Measurements from ENCODE around the gene ELK4. TPM values are rescaled to one million over a fixed set of nuclear protein-coding genes. Genes with fewer than 3 reads are reported as not detected.
A peak's percentile ranks its signal among the peaks of the same experiment; 100 is the strongest.

ELK4 gene
- total and polyA plus RNA-seq, 4 donors: 6.0 to 90.4 (median 36.3) TPM

GRCh38 chr1:205660361-205660760, 28.6 kb upstream of the ELK4 start:
- intact Hi-C loops (cut with DNase I): loop anchor here (5.0 to 10.0 kb wide), 2 partner anchors 314 to 317 kb away; no protein-coding TSS in a partner anchor
- ATAC-seq (ENCODE audit: low FRiP score) (no peak), DNase-seq (peak in 1 of 2 donors; percentile 67)
- H3K27me3 ChIP-seq (ENCODE audit: control insufficient read depth in 1 of 2, insufficient read depth in 2 of 2, low read length in 1 of 2): no peaks in the 10 kb centered on the region
- no peaks in the 10 kb centered on the region for H3K4me1 ChIP-seq (ENCODE audit: control insufficient read depth in 1 of 2, insufficient read depth in 2 of 2, low read length in 2 of 2)
- H3K9me3 ChIP-seq (ENCODE audit: control insufficient read depth, low read length): no peaks in the 10 kb centered on the region
- H3K36me3 ChIP-seq (ENCODE audit: control insufficient read depth in 1 of 2, insufficient read depth in 2 of 2, low read length in 1 of 2): no peaks in the 10 kb centered on the region
- no peak overlapping the region for H3K27ac ChIP-seq (ENCODE audit: low read depth in 1 of 2, low read length in 2 of 2)
- H3K4me3 ChIP-seq (ENCODE audit: low read length in 2 of 2): no peak overlapping the region
- WGBS, 2 donors: 40 to 59% methylated on average over 8 of the region's 8 CpGs

- intact Hi-C loops (cut with DNase I): loop anchor here (1.0 to 5.0 kb wide), 4 partner anchors 52 to 132 kb away; no protein-coding TSS in a partner anchor
- 43 to 49% methylated on average over 20 of the region's 20 CpGs for WGBS, 2 donors
- no peaks in the 10 kb centered on the region for H3K9me3 ChIP-seq (ENCODE audit: control insufficient read depth, low read length)
- ATAC-seq (ENCODE audit: low FRiP score) (peak; percentile 83), DNase-seq (peak; percentile 85 to 95)
- no peaks in the 10 kb centered on the region for H3K36me3 ChIP-seq (ENCODE audit: control insufficient read depth in 1 of 2, insufficient read depth in 2 of 2, low read length in 1 of 2)
- no peaks in the 10 kb centered on the region for H3K27me3 ChIP-seq (ENCODE audit: control insufficient read depth in 1 of 2, insufficient read depth in 2 of 2, low read length in 1 of 2)
- H3K27ac ChIP-seq (ENCODE audit: low read depth in 1 of 2, low read length in 2 of 2): no peak overlapping the region
- H3K4me1 ChIP-seq (ENCODE audit: control insufficient read depth in 1 of 2, insufficient read depth in 2 of 2, low read length in 2 of 2): no peaks in the 10 kb centered on the region
- H3K4me3 ChIP-seq (ENCODE audit: low read length in 2 of 2): no peak overlapping the region
Observed at GRCh38 chr1:205658943-205659581, 27.3 kb upstream of the ELK4 start.

GRCh38 chr1:205656236-205656635, 24.4 kb upstream of the ELK4 start:
- H3K27ac ChIP-seq (ENCODE audit: low read depth in 1 of 2, low read length in 2 of 2): no peak overlapping the region
- no peak overlapping the region for H3K4me3 ChIP-seq (ENCODE audit: low read length in 2 of 2)
- no peaks in the 10 kb centered on the region for H3K27me3 ChIP-seq (ENCODE audit: control insufficient read depth in 1 of 2, insufficient read depth in 2 of 2, low read length in 1 of 2)
- H3K4me1 ChIP-seq (ENCODE audit: control insufficient read depth in 1 of 2, insufficient read depth in 2 of 2, low read length in 2 of 2): no peaks in the 10 kb centered on the region
- no peak for ATAC-seq (ENCODE audit: low FRiP score)
- WGBS, 2 donors: 18 to 39% methylated on average over 2 of the region's 2 CpGs
- intact Hi-C loops (cut with DNase I): loop anchor here (5.0 kb wide), 1 partner anchor 129 kb away; no protein-coding TSS in a partner anchor
- no peaks in the 10 kb centered on the region for H3K36me3 ChIP-seq (ENCODE audit: control insufficient read depth in 1 of 2, insufficient read depth in 2 of 2, low read length in 1 of 2)
- no peaks in the 10 kb centered on the region for H3K9me3 ChIP-seq (ENCODE audit: control insufficient read depth, low read length)
- DNase-seq: no peak

GRCh38 chr1:205652984-205653383, 21.2 kb upstream of the ELK4 start:
- Histone ChIP-seq H3K9me3 (ENCODE audit: control insufficient read depth, low read length) (no peaks in the 10 kb centered on the region), H3K36me3 (ENCODE audit: control insufficient read depth in 1 of 2, insufficient read depth in 2 of 2, low read length in 1 of 2) (peaks cover 0 to 2% of the 10 kb centered on the region in 2 donors), H3K4me3 (ENCODE audit: low read length in 2 of 2) (no peak overlapping the region), H3K27ac (ENCODE audit: low read depth in 1 of 2, low read length in 2 of 2) (no peak overlapping the region), H3K27me3 (ENCODE audit: control insufficient read depth in 1 of 2, insufficient read depth in 2 of 2, low read length in 1 of 2) (no peaks in the 10 kb centered on the region), H3K4me1 (ENCODE audit: control insufficient read depth in 1 of 2, insufficient read depth in 2 of 2, low read length in 2 of 2) (no peaks in the 10 kb centered on the region)
- no peak for DNase-seq
- ATAC-seq (ENCODE audit: low FRiP score): no peak
- intact Hi-C loops (cut with DNase I): no loop called here
- WGBS, 2 donors: 79 to 87% methylated on average over 11 of the region's 11 CpGs

GRCh38 chr1:205650241-205650640, 18.4 kb upstream of the ELK4 start:
- ATAC-seq (ENCODE audit: low FRiP score): no peak
- 88 to 91% methylated on average over 1 of the region's 1 CpG for WGBS, 2 donors

GRCh38 chr1:205645519-205645918, 13.7 kb upstream of the ELK4 start:
- Histone ChIP-seq H3K27me3 (ENCODE audit: control insufficient read depth in 1 of 2, insufficient read depth in 2 of 2, low read length in 1 of 2) (no peaks in the 10 kb centered on the region), H3K4me1 (ENCODE audit: control insufficient read depth in 1 of 2, insufficient read depth in 2 of 2, low read length in 2 of 2) (no peaks in the 10 kb centered on the region), H3K36me3 (ENCODE audit: control insufficient read depth in 1 of 2, insufficient read depth in 2 of 2, low read length in 1 of 2) (peaks cover 0 to 2% of the 10 kb centered on the region in 2 donors), H3K4me3 (ENCODE audit: low read length in 2 of 2) (no peak overlapping the region), H3K9me3 (ENCODE audit: control insufficient read depth, low read length) (no peaks in the 10 kb centered on the region), H3K27ac (ENCODE audit: low read depth in 1 of 2, low read length in 2 of 2) (no peak overlapping the region)
- no peak for ATAC-seq (ENCODE audit: low FRiP score)
- 91 to 92% methylated on average over 8 of the region's 8 CpGs for WGBS, 2 donors
- DNase-seq: peak in 1 of 2 donors; percentile 41
- intact Hi-C loops (cut with DNase I): no loop called here

More at GRCh38 chr1:205650241-205650640, 18.4 kb upstream of the ELK4 start:
- H3K36me3 ChIP-seq (ENCODE audit: control insufficient read depth in 1 of 2, insufficient read depth in 2 of 2, low read length in 1 of 2): peaks cover 0 to 2% of the 10 kb centered on the region in 2 donors
- no peak for DNase-seq
- no peaks in the 10 kb centered on the region for H3K4me1 ChIP-seq (ENCODE audit: control insufficient read depth in 1 of 2, insufficient read depth in 2 of 2, low read length in 2 of 2)
- intact Hi-C loops (cut with DNase I): no loop called here
- no peak overlapping the region for H3K4me3 ChIP-seq (ENCODE audit: low read length in 2 of 2)
- H3K9me3 ChIP-seq (ENCODE audit: control insufficient read depth, low read length): no peaks in the 10 kb centered on the region
- H3K27me3 ChIP-seq (ENCODE audit: control insufficient read depth in 1 of 2, insufficient read depth in 2 of 2, low read length in 1 of 2): no peaks in the 10 kb centered on the region
- H3K27ac ChIP-seq (ENCODE audit: low read depth in 1 of 2, low read length in 2 of 2): no peak overlapping the region

GRCh38 chr1:205642679-205643307, 11.0 kb upstream of the ELK4 start:
- ATAC-seq (ENCODE audit: low FRiP score) (no peak), DNase-seq (no peak)
- Histone ChIP-seq H3K36me3 (ENCODE audit: control insufficient read depth in 1 of 2, insufficient read depth in 2 of 2, low read length in 1 of 2) (no peaks in the 10 kb centered on the region), H3K4me1 (ENCODE audit: control insufficient read depth in 1 of 2, insufficient read depth in 2 of 2, low read length in 2 of 2) (peaks cover 0 to under 1% of the 10 kb centered on the region in 2 donors), H3K27ac (ENCODE audit: low read depth in 1 of 2, low read length in 2 of 2) (no peak overlapping the region), H3K4me3 (ENCODE audit: low read length in 2 of 2) (no peak overlapping the region), H3K9me3 (ENCODE audit: control insufficient read depth, low read length) (no peaks in the 10 kb centered on the region), H3K27me3 (ENCODE audit: control insufficient read depth in 1 of 2, insufficient read depth in 2 of 2, low read length in 1 of 2) (no peaks in the 10 kb centered on the region)
- intact Hi-C loops (cut with DNase I): no loop called here
- 94 to 97% methylated on average over 2 of the region's 2 CpGs for WGBS, 2 donors

- Histone ChIP-seq H3K27me3 (ENCODE audit: control insufficient read depth in 1 of 2, insufficient read depth in 2 of 2, low read length in 1 of 2) (no peaks in the 10 kb centered on the region), H3K4me3 (ENCODE audit: low read length in 2 of 2) (no peak overlapping the region), H3K4me1 (ENCODE audit: control insufficient read depth in 1 of 2, insufficient read depth in 2 of 2, low read length in 2 of 2) (peaks cover 0 to 6% of the 10 kb centered on the region in 2 donors), H3K9me3 (ENCODE audit: control insufficient read depth, low read length) (no peaks in the 10 kb centered on the region), H3K27ac (ENCODE audit: low read depth in 1 of 2, low read length in 2 of 2) (no peak overlapping the region), H3K36me3 (ENCODE audit: control insufficient read depth in 1 of 2, insufficient read depth in 2 of 2, low read length in 1 of 2) (no peaks in the 10 kb centered on the region)
- intact Hi-C loops (cut with DNase I): no loop called here
- 94 to 100% methylated on average over 1 of the region's 1 CpG for WGBS, 2 donors
- DNase-seq (no peak), ATAC-seq (ENCODE audit: low FRiP score) (no peak)
Observed at GRCh38 chr1:205639567-205639966, 7.8 kb upstream of the ELK4 start.

Data from aorta (tissue), 5 donors.